SIG-M5 treated with dmso at 0.1 percent for 504 hours (cell line): ENCODE results near the gene CLPSL2.

Experiments
- DNase-seq: peaks from one replicate; lab custom pipeline; 2025; ENCODE audit not compliant: unreplicated experiment; lab: John Stamatoyannopoulos, UW

CLPSL2 gene

GRCh38 chr6:35786810-35787209 lies 10.4 kb downstream of the CLPSL2 start:
- DNase-seq = no peak

- no peak for DNase-seq
Measured at GRCh38 chr6:35787266-35788218, 11.1 kb downstream of the CLPSL2 start.

GRCh38 chr6:35788423-35788982 lies 12.1 kb downstream of the CLPSL2 start:
- no peak for DNase-seq

- DNase-seq = no peak
Measured at GRCh38 chr6:35790683-35791082, 14.3 kb downstream of the CLPSL2 start.

- no peak for DNase-seq
Measured at GRCh38 chr6:35794536-35795452, 18.4 kb downstream of the CLPSL2 start.

GRCh38 chr6:35795453-35796071 lies 19.2 kb downstream of the CLPSL2 start:
- no peak for DNase-seq

- DNase-seq = no peak
Measured at GRCh38 chr6:35796236-35796635, 19.8 kb downstream of the CLPSL2 start.

GRCh38 chr6:35797837-35798526 lies 21.6 kb downstream of the CLPSL2 start:
- no peak for DNase-seq

- DNase-seq = no peak
Measured at GRCh38 chr6:35798706-35799105, 22.3 kb downstream of the CLPSL2 start.

GRCh38 chr6:35801148-35801547 lies 24.8 kb downstream of the CLPSL2 start:
- no peak for DNase-seq

GRCh38 chr6:35804996-35805736 lies 28.8 kb downstream of the CLPSL2 start, which contains the start of gene LHFPL5:
TSS of gene LHFPL5 (plus strand) at chr6:35805352. CDS start at chr6:35805671, 319 bp downstream.
- DNase-seq = peak; percentile 1

GRCh38 chr6:35808688-35809087 lies 32.3 kb downstream of the CLPSL2 start:
- no peak for DNase-seq

- no peak for DNase-seq
Measured at GRCh38 chr6:35809809-35810208, 33.4 kb downstream of the CLPSL2 start.

GRCh38 chr6:35810971-35811698 lies 34.7 kb downstream of the CLPSL2 start:
- no peak for DNase-seq

GRCh38 chr6:35811699-35811995 lies 35.2 kb downstream of the CLPSL2 start:
- no peak for DNase-seq

- DNase-seq = no peak
Measured at GRCh38 chr6:35817515-35817914, 41.1 kb downstream of the CLPSL2 start.

- no peak for DNase-seq
Measured at GRCh38 chr6:35823601-35824000, 47.2 kb downstream of the CLPSL2 start.

- no peak for DNase-seq
Measured at GRCh38 chr6:35824552-35825192, 48.3 kb downstream of the CLPSL2 start.
